Mesendoderm (in vitro differentiated cells): ENCODE measurements around the gene GALNT9.

ENCODE experiments used
- DNase-seq: peaks from one replicate; pipeline ENCODE4 v3.0.0; 2013
- H2AK5ac ChIP-seq: 2 replicates; pipeline ENCODE4 v1.6.1; 2013; ENCODE audit warnings: low read length, inconsistent platforms
- H2BK120ac ChIP-seq: 2 replicates; pipeline ENCODE4 v1.6.1; 2013; ENCODE audit warnings: low read depth, mild to moderate bottlenecking, low read length, moderate library complexity, mixed read lengths
- H2BK15ac ChIP-seq: replicated peaks from 2 replicates; pipeline ENCODE4 v1.6.1; 2013; ENCODE audit warnings: low read depth, mild to moderate bottlenecking, moderate library complexity
- H2BK5ac ChIP-seq: 2 replicates; pipeline ENCODE4 v1.6.1; 2013; ENCODE audit warnings: low read length, inconsistent platforms
- H3K18ac ChIP-seq: 2 replicates; pipeline ENCODE4 v1.6.1; 2013; ENCODE audit warnings: mild to moderate bottlenecking, low read length, mixed read lengths
- H3K23ac ChIP-seq: one replicate; pipeline ENCODE4 v1.6.1; 2013; ENCODE audit warnings: low read length
- H3K27ac ChIP-seq: 2 replicates; pipeline ENCODE4 v1.5.1; 2013; ENCODE audit warnings: low read depth, mild to moderate bottlenecking, inconsistent platforms, low read length, moderate library complexity
- H3K27me3 ChIP-seq: 2 replicates; pipeline ENCODE4 v1.6.1; 2013; ENCODE audit warnings: low read length, control low read depth, mild to moderate bottlenecking, inconsistent platforms; ENCODE audit not compliant: insufficient read depth, poor library complexity
- H3K36me3 ChIP-seq: 2 replicates; pipeline ENCODE4 v1.6.1; 2013; ENCODE audit warnings: low read length, inconsistent platforms; ENCODE audit not compliant: control insufficient read depth, insufficient read depth
- H3K4ac ChIP-seq: one replicate; pipeline ENCODE4 v1.6.1; 2013; ENCODE audit warnings: low read depth, mild to moderate bottlenecking, low read length, moderate library complexity
- H3K4me1 ChIP-seq: 2 replicates; pipeline ENCODE4 v1.6.1; 2013; ENCODE audit warnings: low read depth, low read length, inconsistent platforms; ENCODE audit not compliant: control insufficient read depth
- H3K4me2 ChIP-seq: 2 replicates; pipeline ENCODE4 v1.6.1; 2013; ENCODE audit warnings: low read length
- H3K4me3 ChIP-seq: 2 replicates; pipeline ENCODE4 v1.5.1; 2013; ENCODE audit warnings: mild to moderate bottlenecking, low read length
- H3K56ac ChIP-seq: one replicate; pipeline ENCODE4 v1.6.1; 2013; ENCODE audit warnings: low read length
- H3K79me1 ChIP-seq: 2 replicates; pipeline ENCODE4 v1.6.1; 2013; ENCODE audit warnings: low read length, inconsistent platforms
- H3K79me2 ChIP-seq: 2 replicates; pipeline ENCODE4 v1.6.1; 2013; ENCODE audit warnings: mild to moderate bottlenecking, low read length; ENCODE audit not compliant: control insufficient read depth, insufficient read depth
- H3K9ac ChIP-seq: 2 replicates; pipeline ENCODE4 v1.6.1; 2013; ENCODE audit warnings: low read length, inconsistent platforms
- H4K5ac ChIP-seq: one replicate; pipeline ENCODE4 v1.6.1; 2013; ENCODE audit warnings: low read length
- H4K8ac ChIP-seq: one replicate; pipeline ENCODE4 v1.6.1; 2013; ENCODE audit warnings: low read depth, mild to moderate bottlenecking, control low read depth, low read length, moderate library complexity
- WGBS: extraction: QIAGEN DNeasy Blood & Tissue Kit; methylation state at CpG from one replicate; pipeline ENCODE4 v1.1.7; 2013; ENCODE audit warnings: low lambda C conversion rate, missing lambda C conversion rate; ENCODE audit not compliant: insufficient coverage; ENCODE audit errors: extremely low coverage; 5-methylcytosine and 5-hydroxymethylcytosine counted together

Gene GALNT9

GRCh38 chr12:132260721-132261120 lies 68.7 kb downstream of the GALNT9 start:
- Histone ChIP-seq H3K9ac (no peak overlapping the region), H3K56ac (no peak overlapping the region), H3K36me3 (no peaks in the 10 kb centered on the region), H2BK120ac (no peak overlapping the region), H3K27me3 (no peaks in the 10 kb centered on the region), H3K23ac (no peak overlapping the region), H3K27ac (no peak overlapping the region), H2BK5ac (no peak overlapping the region), H2AK5ac (no peak overlapping the region), H3K4me2 (no peak overlapping the region), H4K8ac (no peak overlapping the region), H4K5ac (no peak overlapping the region), H3K18ac (no peak overlapping the region), H2BK15ac (no peak overlapping the region), H3K79me1 (no peaks in the 10 kb centered on the region), H3K4me3 (no peak overlapping the region), H3K4me1 (peaks cover under 1% of the 10 kb centered on the region), H3K79me2 (no peaks in the 10 kb centered on the region), H3K4ac (no peak overlapping the region)
- no CpG with 5 or more reads among the region's 29 CpGs for WGBS
- no peak for DNase-seq

- Histone ChIP-seq H3K4me3 (no peak overlapping the region), H3K36me3 (no peaks in the 10 kb centered on the region), H2AK5ac (no peak overlapping the region), H3K4me1 (peaks cover 3% of the 10 kb centered on the region), H3K23ac (no peak overlapping the region), H3K79me1 (no peaks in the 10 kb centered on the region), H3K9ac (no peak overlapping the region), H3K27me3 (no peaks in the 10 kb centered on the region), H3K27ac (no peak overlapping the region), H3K56ac (no peak overlapping the region), H2BK15ac (no peak overlapping the region), H3K4ac (no peak overlapping the region), H3K4me2 (no peak overlapping the region), H3K18ac (no peak overlapping the region), H2BK120ac (no peak overlapping the region), H4K8ac (no peak overlapping the region), H3K79me2 (no peaks in the 10 kb centered on the region), H4K5ac (no peak overlapping the region), H2BK5ac (no peak overlapping the region)
- WGBS, result no CpG with 5 or more reads among the region's 25 CpGs
- DNase-seq, result no peak
Measured at GRCh38 chr12:132259872-132260695, 69.3 kb downstream of the GALNT9 start.

- no peaks in the 10 kb centered on the region for H3K27me3 ChIP-seq
- H3K27ac ChIP-seq, result no peak overlapping the region
- no CpG with 5 or more reads among the region's 15 CpGs for WGBS
Measured at GRCh38 chr12:132259364-132259871, 70.0 kb downstream of the GALNT9 start.

GRCh38 chr12:132258543-132258942 lies 70.8 kb downstream of the GALNT9 start:
- no peak overlapping the region for H3K4me3 ChIP-seq
- H2BK15ac ChIP-seq, result no peak overlapping the region
- peak overlapping the region; percentile 2 for H3K56ac ChIP-seq
- no peak overlapping the region for H2BK5ac ChIP-seq
- DNase-seq, result no peak
- no peak overlapping the region for H3K23ac ChIP-seq
- no peak overlapping the region for H4K8ac ChIP-seq
- H3K4me2 ChIP-seq, result no peak overlapping the region
- peaks cover 5% of the 10 kb centered on the region for H3K4me1 ChIP-seq
- H2AK5ac ChIP-seq, result no peak overlapping the region
- no peaks in the 10 kb centered on the region for H3K79me1 ChIP-seq
- no peak overlapping the region for H4K5ac ChIP-seq
- H2BK120ac ChIP-seq, result no peak overlapping the region
- H3K9ac ChIP-seq, result no peak overlapping the region
- no peaks in the 10 kb centered on the region for H3K36me3 ChIP-seq
- WGBS, result no CpG with 5 or more reads among the region's 17 CpGs
- H3K79me2 ChIP-seq, result no peaks in the 10 kb centered on the region
- no peaks in the 10 kb centered on the region for H3K27me3 ChIP-seq
- H3K18ac ChIP-seq, result no peak overlapping the region
- no peak overlapping the region for H3K4ac ChIP-seq
- no peak overlapping the region for H3K27ac ChIP-seq

More at GRCh38 chr12:132259364-132259871, 70.0 kb downstream of the GALNT9 start:
- DNase-seq, result no peak
- H2AK5ac ChIP-seq, result no peak overlapping the region
- H3K23ac ChIP-seq, result no peak overlapping the region
- H3K56ac ChIP-seq, result no peak overlapping the region
- no peak overlapping the region for H3K9ac ChIP-seq
- H4K8ac ChIP-seq, result no peak overlapping the region
- peaks cover 5% of the 10 kb centered on the region for H3K4me1 ChIP-seq
- no peak overlapping the region for H3K4me2 ChIP-seq
- no peaks in the 10 kb centered on the region for H3K36me3 ChIP-seq
- H3K18ac ChIP-seq, result no peak overlapping the region
- no peak overlapping the region for H2BK5ac ChIP-seq
- no peak overlapping the region for H3K4ac ChIP-seq
- H3K4me3 ChIP-seq, result no peak overlapping the region
- no peaks in the 10 kb centered on the region for H3K79me2 ChIP-seq
- H4K5ac ChIP-seq, result no peak overlapping the region
- no peak overlapping the region for H2BK15ac ChIP-seq
- no peak overlapping the region for H2BK120ac ChIP-seq
- H3K79me1 ChIP-seq, result no peaks in the 10 kb centered on the region

- Histone ChIP-seq H3K4ac (no peak overlapping the region), H3K23ac (no peak overlapping the region), H4K5ac (no peak overlapping the region), H4K8ac (no peak overlapping the region), H3K4me1 (peaks cover 5% of the 10 kb centered on the region), H3K27me3 (no peaks in the 10 kb centered on the region), H3K4me2 (no peak overlapping the region), H3K9ac (no peak overlapping the region), H2BK15ac (no peak overlapping the region), H3K36me3 (no peaks in the 10 kb centered on the region), H3K18ac (no peak overlapping the region), H3K4me3 (no peak overlapping the region), H3K79me2 (no peaks in the 10 kb centered on the region), H3K56ac (no peak overlapping the region), H3K27ac (no peak overlapping the region), H2BK120ac (no peak overlapping the region), H2AK5ac (no peak overlapping the region), H2BK5ac (no peak overlapping the region), H3K79me1 (no peaks in the 10 kb centered on the region)
- no peak for DNase-seq
- WGBS, result no CpG with 5 or more reads among the region's 17 CpGs
Measured at GRCh38 chr12:132257955-132258490, 71.4 kb downstream of the GALNT9 start.
